Stimulated activated CD8-positive, alpha-beta memory T cell treated with anti-CD3 and anti-CD28 coated beads, Interleukin-4, amount 100 ng/mL, for 24 hours (primary cell): ENCODE data around the gene OR11L1.

Experiments
- DNase-seq: peaks from one replicate; pipeline ENCODE4 v3.0.0-alpha.2; 2020; ENCODE audit warnings: low read depth

OR11L1 gene

GRCh38 chr1:247841796-247842195 lies at the start of gene OR11L1:
Gene OR11L1 (minus strand): TSS chr1:247841896. CDS start chr1:247841896, 0 bp downstream.
- no peak for DNase-seq

GRCh38 chr1:247884797-247885413 lies 43.2 kb upstream of the OR11L1 start:
- no peak for DNase-seq

- no peak for DNase-seq
These were observed 41.6 kb upstream of the OR11L1 start for GRCh38 chr1:247883346-247883745.

- DNase-seq: no peak
These were observed 23.7 kb upstream of the OR11L1 start for GRCh38 chr1:247865416-247865815.

- no peak for DNase-seq
These were observed 22.9 kb upstream of the OR11L1 start for GRCh38 chr1:247864644-247865043.

GRCh38 chr1:247862756-247863155 lies 21.1 kb upstream of the OR11L1 start:
- no peak for DNase-seq

GRCh38 chr1:247857985-247858619 lies 16.4 kb upstream of the OR11L1 start:
- DNase-seq: no peak

GRCh38 chr1:247857069-247857984 lies 15.6 kb upstream of the OR11L1 start, which contains the start of gene TRIM58:
Gene TRIM58 (plus strand): TSS chr1:247857187. CDS start chr1:247857247, 60 bp downstream.
- peak; percentile 5 for DNase-seq

GRCh38 chr1:247855911-247856310 lies 14.2 kb upstream of the OR11L1 start:
- DNase-seq: no peak

GRCh38 chr1:247854899-247855545 lies 13.3 kb upstream of the OR11L1 start:
- no peak for DNase-seq

GRCh38 chr1:247849616-247850015 lies 7.9 kb upstream of the OR11L1 start:
- DNase-seq: no peak

- DNase-seq: no peak
These were observed 6.7 kb upstream of the OR11L1 start for GRCh38 chr1:247848346-247848745.

- DNase-seq: no peak
These were observed 4.0 kb upstream of the OR11L1 start for GRCh38 chr1:247845693-247846017.

GRCh38 chr1:247845011-247845692 lies 3.5 kb upstream of the OR11L1 start:
- no peak for DNase-seq

GRCh38 chr1:247843411-247843810 lies 1.7 kb upstream of the OR11L1 start:
- DNase-seq: no peak

- no peak for DNase-seq
These were observed 878 bp downstream of the OR11L1 start for GRCh38 chr1:247840818-247841217.

GRCh38 chr1:247833601-247834000 lies 8.1 kb downstream of the OR11L1 start:
- DNase-seq: no peak

- DNase-seq: no peak
These were observed 12.0 kb downstream of the OR11L1 start for GRCh38 chr1:247829656-247830055.

GRCh38 chr1:247825362-247825761 lies 16.3 kb downstream of the OR11L1 start:
- no peak for DNase-seq

- no peak for DNase-seq
These were observed 17.7 kb downstream of the OR11L1 start, which contains the start of gene OR14A16 for GRCh38 chr1:247824023-247824422. Gene OR14A16 (minus strand): TSS chr1:247824119. CDS start chr1:247815729, 8,390 bp downstream.

GRCh38 chr1:247822060-247822459 lies 19.6 kb downstream of the OR11L1 start:
- DNase-seq: no peak

GRCh38 chr1:247812637-247813036 lies 29.1 kb downstream of the OR11L1 start:
- DNase-seq: no peak
